ENCODE measurements around the gene OPA3.

- TF ChIP-seq CTCF (IDR thresholded peaks at IDR 0.05) (no peak), ZFX (IDR thresholded peaks at IDR 0.05; ENCODE audit: borderline replicate concordance) (no peak)
These were observed 86.8 kb downstream of the OPA3 start for GRCh38 chr19:45497791-45498190.

All from 22Rv1 (cell line).